B cell (primary cell): Measurements from ENCODE around the gene C1orf174. TPM values are rescaled to one million over a fixed set of nuclear protein-coding genes. Genes with fewer than 3 reads are reported as not detected.

ENCODE experiments used
- ATAC-seq: fragments of 200-7000 bp; cut with Tn5 transposase; one replicate; pipeline ENCODE4 v1.10.0; 2021; ENCODE audit warnings: low read depth, mild to moderate bottlenecking, moderate number of reproducible peaks, moderate library complexity
- CTCF ChIA-PET: fragments of 350-600 bp; sonication (Branson Sonifier 250); formaldehyde crosslinking; loops from one replicate; lab custom pipeline; 2021; ENCODE audit warnings: antibody characterized with exemption, inconsistent platforms; lab: Charles Lee
- POLR2A ChIA-PET: fragments of 350-600 bp; sonication (Branson Sonifier 250); formaldehyde crosslinking; loops from one replicate; lab custom pipeline; 2021; ENCODE audit warnings: antibody characterized with exemption; lab: Charles Lee
- DNase-seq: peaks from one replicate; pipeline ENCODE4 v3.0.0; 2013
- H2AFZ ChIP-seq: 2 replicates; pipeline ENCODE4 v1.6.1; 2012; ENCODE audit warnings: mild to moderate bottlenecking, low read depth, low read length; ENCODE audit not compliant: insufficient read depth, poor library complexity, severe bottlenecking
- H3K27ac ChIP-seq, 2 donors: 1 replicate in 1 of 2; 2 replicates in 1 of 2; pipeline ENCODE4 v1.5.1; 2012 to 2013; ENCODE audit warnings: low read length in 2 of 2, mild to moderate bottlenecking in 2 of 2, moderate library complexity in 1 of 2
- H3K27me3 ChIP-seq, 4 experiments: fragments of 200-600 bp in 1 of 4; sonication (generic) in 1 of 4; replicated peaks in 1 of 4; 1 replicate in 2 of 4; 2 replicates in 2 of 4; pipeline versions ENCODE4 v1.6.1 to v1.7.0; 2013 to 2016; ENCODE audit warnings: low read length in 3 of 4, mild to moderate bottlenecking in 2 of 4, mixed read lengths in 1 of 4, moderate library complexity in 1 of 4; ENCODE audit not compliant: insufficient read depth in 4 of 4, control insufficient read depth in 3 of 4; ENCODE audit errors: control extremely low read depth in 1 of 4
- H3K36me3 ChIP-seq, 2 experiments: replicated peaks in 1 of 2; 1 replicate in 1 of 2; 2 replicates in 1 of 2; pipeline versions ENCODE4 v1.6.1 to v1.7.1; 2013; ENCODE audit warnings: low read length in 1 of 2; ENCODE audit not compliant: insufficient read depth in 2 of 2, control insufficient read depth in 1 of 2; ENCODE audit errors: control extremely low read depth in 1 of 2, extremely low read depth in 1 of 2
- H3K4me1 ChIP-seq, 2 donors: fragments of 200-600 bp in 1 of 2; sonication (generic) in 1 of 2; 1 replicate in 1 of 2; 2 replicates in 1 of 2; pipeline versions ENCODE4 v1.5.1 to v1.6.1; 2013 to 2017; ENCODE audit warnings: low read length in 2 of 2; ENCODE audit not compliant: control insufficient read depth in 2 of 2, insufficient read depth in 2 of 2
- H3K4me2 ChIP-seq: replicated peaks from 2 replicates; pipeline ENCODE3; 2012; ENCODE audit warnings: mild to moderate bottlenecking, low read depth, low read length; ENCODE audit not compliant: poor library complexity, severe bottlenecking
- H3K4me3 ChIP-seq, 5 experiments: fragments of 200-600 bp in 1 of 5; sonication (generic) in 1 of 5; 1 replicate in 3 of 5; 2 replicates in 2 of 5; pipeline versions ENCODE4 v1.5.1 to v1.7.0; 2011 to 2016; ENCODE audit warnings: low read length in 4 of 5, mild to moderate bottlenecking in 4 of 5, low read depth in 2 of 5, control low read depth in 1 of 5, moderate library complexity in 1 of 5; ENCODE audit not compliant: insufficient read depth in 1 of 5; ENCODE audit errors: control extremely low read depth in 1 of 5, extremely low read depth in 1 of 5
- H3K79me2 ChIP-seq: fragments of 200-600 bp; sonication (generic); one replicate; pipeline ENCODE4 v1.6.0; 2016; ENCODE audit warnings: low read length; ENCODE audit not compliant: control insufficient read depth, insufficient read depth
- H3K9ac ChIP-seq: fragments of 200-600 bp; sonication (generic); 2 replicates; pipeline ENCODE4 v1.6.1; 2017; ENCODE audit warnings: mild to moderate bottlenecking, low read length, moderate library complexity
- H3K9me3 ChIP-seq, 3 donors: one replicate each; pipeline versions ENCODE4 v1.6.1 to v1.7.1; 2013; ENCODE audit warnings: low read length in 2 of 3; ENCODE audit not compliant: control insufficient read depth in 2 of 3, insufficient read depth in 1 of 3; ENCODE audit errors: control extremely low read depth in 1 of 3
- H4K20me1 ChIP-seq: 2 replicates; pipeline ENCODE4 v1.6.0; 2012; ENCODE audit warnings: mild to moderate bottlenecking, low read length; ENCODE audit not compliant: insufficient read depth, control insufficient read depth, poor library complexity, severe bottlenecking
- H3K27ac Mint-ChIP-seq: one replicate; pipeline ENCODE4 v1.8.0; 2021; ENCODE audit warnings: mixed read lengths
- H3K27me3 Mint-ChIP-seq: one replicate; pipeline ENCODE4 v1.8.0; 2021; ENCODE audit warnings: mixed read lengths
- H3K4me1 Mint-ChIP-seq: one replicate; pipeline ENCODE4 v1.8.0; 2021; ENCODE audit warnings: mixed read lengths
- H3K4me3 Mint-ChIP-seq: one replicate; pipeline ENCODE4 v1.8.0; 2021; ENCODE audit warnings: mixed read lengths
- H3K9me3 Mint-ChIP-seq: one replicate; pipeline ENCODE4 v1.8.0; 2022; ENCODE audit warnings: mixed read lengths; ENCODE audit not compliant: insufficient read depth
- CTCF ChIP-seq: fragments of 200-600 bp; IDR thresholded peaks from one replicate; pipeline ENCODE4 v1.8.0; 2022; ENCODE audit warnings: antibody characterized with exemption, mild to moderate bottlenecking
- EZH2 ChIP-seq: IDR thresholded peaks from 2 replicates; pipeline ENCODE4 v1.6.1; 2012; ENCODE audit warnings: borderline replicate concordance, low read depth, mild to moderate bottlenecking, moderate library complexity, low read length; ENCODE audit not compliant: insufficient read depth, poor library complexity, severe bottlenecking
- WGBS: methylation state at CpG from one replicate; pipeline ENCODE4 v1.1.5; 2013; ENCODE audit warnings: missing lambda C conversion rate; ENCODE audit not compliant: insufficient coverage; 5-methylcytosine and 5-hydroxymethylcytosine counted together
- intact Hi-C: fragments of 100-400 bp; cut with micrococcal nuclease; formaldehyde crosslinking; loops from one replicate; pipeline ENCODE4 v1.10.0; 2022
- polyA plus RNA-seq: library from polyadenylated mRNA; depleted of rRNA; stranded (reverse); fragments of >200 nt; gene quantifications from 2 replicates; pipeline ENCODE4 v1.2.3, GENCODE V29; 2012
- total RNA-seq, 2 donors: library from RNA; stranded (reverse); fragments of 120-200 nt in 1 of 2; gene quantifications; 1 replicate in 1 of 2; 2 replicates in 1 of 2; pipeline versions ENCODE4 v1.2.3 to v1.2.4, GENCODE V29; 2013 to 2022

Gene C1orf174
- total and polyA plus RNA-seq, 2 donors (not counting 1 experiment from before 2014, with no cell fraction given): 33.2 to 49.8 TPM

- H3K27me3 ChIP-seq: no peaks in the 10 kb centered on the region
- DNase-seq: peak; percentile 24
- H2AFZ ChIP-seq: peak overlapping the region; percentile 95
- ATAC-seq: no peak
- H4K20me1 ChIP-seq: peaks cover 60% of the 10 kb centered on the region
- no peak overlapping the region for H3K27ac ChIP-seq
- peaks cover 65% of the 10 kb centered on the region for H3K79me2 ChIP-seq
- no peaks in the 10 kb centered on the region for H3K9me3 ChIP-seq
- ChIA-PET POLR2A (interaction anchor here (1.0 to 2.6 kb wide), 2 partner anchors 15 to 42 kb away, joined by 3 to 14 read pairs; partner anchors contain the start of gene C1orf174), CTCF (interaction anchor here (0.5 to 1.7 kb wide), 4 partner anchors 43 to 190 kb away, joined by 3 to 4 read pairs (median 3); no protein-coding TSS in a partner anchor)
- peak overlapping the region; percentile 98 for H3K4me3 Mint-ChIP-seq
- peak overlapping the region; percentile 98 for H3K4me2 ChIP-seq
- H3K4me1 Mint-ChIP-seq: peaks cover 31% of the 10 kb centered on the region
- peaks cover 2 to 9% of the 10 kb centered on the region in 2 experiments for H3K36me3 ChIP-seq
- peak overlapping the region; percentile 63 for H3K27ac Mint-ChIP-seq
- H3K27me3 Mint-ChIP-seq: no peaks in the 10 kb centered on the region
- peak overlapping the region; percentile 91 for H3K9ac ChIP-seq
- WGBS: 88% methylated on average over 34 of the region's 34 CpGs
- intact Hi-C loops: loop anchor here (10.0 kb wide), 1 partner anchor 234 kb away; the partner anchor contains the start of gene TPRG1L
- TF ChIP-seq CTCF (no peak), EZH2 (no peak)
- peaks cover 20 to 24% of the 10 kb centered on the region in 2 donors for H3K4me1 ChIP-seq
- no peaks in the 10 kb centered on the region for H3K9me3 Mint-ChIP-seq
- H3K4me3 ChIP-seq: peak overlapping the region in 4 of 5 experiments; percentile 80 to 92 (median 86)
Measured at GRCh38 chr1:3858231-3858981, 41.7 kb downstream of the C1orf174 start.

- Histone ChIP-seq H3K4me3 (peak overlapping the region; percentile 55 to 92 (median 85)), H4K20me1 (peaks cover 64% of the 10 kb centered on the region), H3K4me1 (peaks cover 20 to 24% of the 10 kb centered on the region in 2 donors), H3K9ac (peak overlapping the region; percentile 91), H3K9me3 (no peaks in the 10 kb centered on the region), H3K36me3 (peaks cover 0 to 8% of the 10 kb centered on the region in 2 experiments), H3K4me2 (peak overlapping the region; percentile 98), H3K27me3 (no peaks in the 10 kb centered on the region), H2AFZ (peak overlapping the region; percentile 95), H3K79me2 (peaks cover 69% of the 10 kb centered on the region), H3K27ac (peak overlapping the region in 1 of 2 donors; percentile 68)
- ATAC-seq (no peak), DNase-seq (no peak)
- 14% methylated on average over 18 of the region's 21 CpGs for WGBS
- intact Hi-C loops: loop anchor here (1.0 to 10.0 kb wide), 5 partner anchors 43 to 233 kb away; partner anchors contain the start of genes C1orf174, LRRC47, SMIM1 and TPRG1L
- H3K27ac Mint-ChIP-seq: no peak overlapping the region
- H3K4me1 Mint-ChIP-seq: peaks cover 31% of the 10 kb centered on the region
- H3K4me3 Mint-ChIP-seq: peak overlapping the region; percentile 98
- CTCF ChIA-PET: interaction anchor here (1.2 to 1.7 kb wide), 3 partner anchors 42 to 190 kb away, joined by 3 to 4 read pairs (median 4); partner anchors contain the start of gene C1orf174
- H3K9me3 Mint-ChIP-seq: no peaks in the 10 kb centered on the region
- no peak for TF ChIP-seq EZH2
- no peak for TF ChIP-seq CTCF
- H3K27me3 Mint-ChIP-seq: no peaks in the 10 kb centered on the region
- POLR2A ChIA-PET: interaction anchor here (0.6 to 2.6 kb wide), 4 partner anchors 15 to 180 kb away, joined by 3 to 14 read pairs (median 3); partner anchors contain the start of gene C1orf174
Measured at GRCh38 chr1:3857791-3858129, 42.3 kb downstream of the C1orf174 start.
